Left lung (tissue), 10 donors: ENCODE data around the gene CNDP2. TPM values are rescaled to one million over a fixed set of nuclear protein-coding genes. Genes with fewer than 3 reads are reported as not detected.
A peak's percentile ranks its signal among the peaks of the same experiment; 100 is the strongest.

Source experiments
- ATAC-seq: fragments of 200-7000 bp; cut with Tn5 transposase; one replicate; pipeline ENCODE4 v1.9.1; 2020; ENCODE audit warnings: moderate library complexity
- DNase-seq, 4 donors: peaks; one replicate each; pipeline ENCODE4 v3.0.0-alpha.2; 2013 to 2020
- H3K27ac ChIP-seq, 2 donors: fragments of 200-600 bp; sonication (generic) in 1 of 2; one replicate each; pipeline versions ENCODE4 v1.5.0 to v1.8.0; 2020 to 2021
- H3K27me3 ChIP-seq, 2 donors: fragments of 200-600 bp; sonication (generic) in 1 of 2; one replicate each; pipeline versions ENCODE4 v1.5.0 to v1.8.0; 2020 to 2021
- H3K36me3 ChIP-seq, 2 donors: fragments of 200-600 bp; sonication (generic) in 1 of 2; one replicate each; pipeline versions ENCODE4 v1.5.0 to v1.8.0; 2020 to 2021
- H3K4me1 ChIP-seq, 2 donors: fragments of 200-600 bp; one replicate each; pipeline ENCODE4 v1.8.0; 2021
- H3K4me3 ChIP-seq, 2 donors: fragments of 200-600 bp; sonication (generic) in 1 of 2; one replicate each; pipeline versions ENCODE4 v1.5.0 to v1.8.0; 2020 to 2021; ENCODE audit warnings: mild to moderate bottlenecking in 1 of 2
- H3K9me3 ChIP-seq, 2 donors: fragments of 200-600 bp; sonication (generic) in 1 of 2; one replicate each; pipeline versions ENCODE4 v1.5.0 to v1.8.0; 2020 to 2021
- intact Hi-C, 2 donors: fragments of 100-400 bp; cut with DNase I; formaldehyde crosslinking; loops; one replicate each; pipeline versions ENCODE4 v1.11.2 to v1.14.2; 2022
- polyA plus RNA-seq, 6 donors: library from polyadenylated mRNA; unstranded; fragments of 120-200 nt; gene quantifications; one replicate each; pipeline ENCODE4 v1.2.1, GENCODE V29; 2013; ENCODE audit not compliant: insufficient read length in 6 of 6
- total RNA-seq, 2 donors: library from RNA; stranded (reverse); fragmentation: NEBNext Ultra II Directional; extraction: Animal tissue kit (Norgen Biotek cat#: 25700); gene quantifications; one replicate each; pipeline ENCODE4 v1.2.1, GENCODE V29; 2021
- TF ChIP-seq, protein P1 (sequence below), 2 donors: fragments of 200-600 bp; sonication (generic) in 1 of 2; IDR thresholded peaks; one replicate each; pipeline versions ENCODE4 v1.5.0 to v1.8.0; 2021; ENCODE audit warnings: antibody characterized with exemption in 2 of 2
- donor health status: DM: no; HTN: yes; CAD: no.
- donor health status: DM: no; HTN: no; CAD: no.

The CNDP2 gene
- total and polyA plus RNA-seq, 8 donors: 108 to 301 (median 129) TPM

DNA sequence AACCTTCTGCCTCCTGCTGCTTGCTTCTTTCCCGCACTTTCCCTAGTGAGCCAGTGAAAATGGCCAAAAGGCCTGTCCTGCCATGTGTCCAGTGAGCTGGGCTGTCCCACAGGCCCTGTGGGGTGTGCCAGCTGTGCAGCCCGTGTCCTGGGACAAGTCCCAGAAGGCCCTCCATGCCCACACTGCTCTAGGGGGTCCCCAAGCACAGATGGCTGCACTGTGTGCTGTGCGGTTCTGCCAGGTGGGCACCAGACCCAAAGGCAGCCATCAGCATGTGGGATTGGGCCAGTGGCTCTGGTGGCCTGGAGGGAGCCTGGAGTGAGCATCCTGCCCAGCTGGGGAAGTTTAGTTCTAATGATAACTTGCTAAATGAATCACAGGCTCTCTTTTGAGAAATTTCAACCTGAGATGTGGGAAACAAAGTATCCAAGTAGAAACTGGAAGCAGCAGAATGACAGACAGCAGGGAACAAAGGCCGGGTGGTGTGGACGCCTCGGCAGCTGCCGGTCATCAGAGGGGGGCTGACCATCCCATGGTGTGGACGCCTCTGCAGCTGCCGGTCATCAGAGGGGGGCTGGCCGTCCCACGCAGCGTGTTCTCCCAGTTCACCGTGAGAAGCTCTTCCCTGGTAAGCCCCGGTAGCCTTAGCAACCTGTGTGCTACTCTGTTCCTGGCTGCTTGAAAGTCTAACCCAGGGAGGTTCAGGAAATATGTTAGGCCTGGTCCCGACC, 9.9 kb upstream of the CNDP2 start:
- peaks cover 0 to 7% of the 10 kb centered on the region in 2 donors for H3K4me1 ChIP-seq
- TF ChIP-seq, protein P1, sequence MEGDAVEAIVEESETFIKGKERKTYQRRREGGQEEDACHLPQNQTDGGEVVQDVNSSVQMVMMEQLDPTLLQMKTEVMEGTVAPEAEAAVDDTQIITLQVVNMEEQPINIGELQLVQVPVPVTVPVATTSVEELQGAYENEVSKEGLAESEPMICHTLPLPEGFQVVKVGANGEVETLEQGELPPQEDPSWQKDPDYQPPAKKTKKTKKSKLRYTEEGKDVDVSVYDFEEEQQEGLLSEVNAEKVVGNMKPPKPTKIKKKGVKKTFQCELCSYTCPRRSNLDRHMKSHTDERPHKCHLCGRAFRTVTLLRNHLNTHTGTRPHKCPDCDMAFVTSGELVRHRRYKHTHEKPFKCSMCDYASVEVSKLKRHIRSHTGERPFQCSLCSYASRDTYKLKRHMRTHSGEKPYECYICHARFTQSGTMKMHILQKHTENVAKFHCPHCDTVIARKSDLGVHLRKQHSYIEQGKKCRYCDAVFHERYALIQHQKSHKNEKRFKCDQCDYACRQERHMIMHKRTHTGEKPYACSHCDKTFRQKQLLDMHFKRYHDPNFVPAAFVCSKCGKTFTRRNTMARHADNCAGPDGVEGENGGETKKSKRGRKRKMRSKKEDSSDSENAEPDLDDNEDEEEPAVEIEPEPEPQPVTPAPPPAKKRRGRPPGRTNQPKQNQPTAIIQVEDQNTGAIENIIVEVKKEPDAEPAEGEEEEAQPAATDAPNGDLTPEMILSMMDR (IDR thresholded peaks at IDR 0.05): no peak
- no peak overlapping the region for H3K4me3 ChIP-seq
- H3K36me3 ChIP-seq: no peaks in the 10 kb centered on the region
- intact Hi-C loops: no loop called here
- H3K27ac ChIP-seq: no peak overlapping the region
- H3K9me3 ChIP-seq: no peaks in the 10 kb centered on the region
- DNase-seq: no peak
- ATAC-seq: no peak
- peaks cover 0 to 4% of the 10 kb centered on the region in 2 donors for H3K27me3 ChIP-seq

DNA sequence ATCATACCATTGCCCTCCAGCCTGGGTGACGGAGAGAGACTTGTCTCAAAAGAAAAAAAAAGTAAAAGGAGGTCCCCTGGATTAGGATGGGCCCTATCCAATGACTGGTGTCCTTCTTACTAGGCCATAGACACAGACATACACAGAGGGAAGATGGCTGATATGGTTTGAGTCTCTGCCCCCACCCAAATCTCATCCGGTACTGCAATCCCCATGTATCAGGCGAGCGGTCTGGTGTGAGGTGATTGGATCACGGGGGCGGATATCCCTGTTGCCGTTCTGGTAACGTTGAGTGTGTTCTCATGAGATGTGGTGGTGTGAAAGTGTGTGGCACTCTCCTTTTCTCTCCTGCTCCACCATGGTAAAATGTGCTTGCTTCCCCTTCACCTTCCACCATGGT, 7.8 kb upstream of the CNDP2 start:
- H3K27me3 ChIP-seq: peaks cover 0 to 4% of the 10 kb centered on the region in 2 donors
- TF ChIP-seq, protein P1 (IDR thresholded peaks at IDR 0.05): no peak
- H3K4me3 ChIP-seq: no peak overlapping the region
- DNase-seq: no peak
- peaks cover 0 to 7% of the 10 kb centered on the region in 2 donors for H3K4me1 ChIP-seq
- ATAC-seq: no peak
- H3K36me3 ChIP-seq: no peaks in the 10 kb centered on the region
- no peak overlapping the region for H3K27ac ChIP-seq
- no peaks in the 10 kb centered on the region for H3K9me3 ChIP-seq
- intact Hi-C loops: no loop called here

DNA sequence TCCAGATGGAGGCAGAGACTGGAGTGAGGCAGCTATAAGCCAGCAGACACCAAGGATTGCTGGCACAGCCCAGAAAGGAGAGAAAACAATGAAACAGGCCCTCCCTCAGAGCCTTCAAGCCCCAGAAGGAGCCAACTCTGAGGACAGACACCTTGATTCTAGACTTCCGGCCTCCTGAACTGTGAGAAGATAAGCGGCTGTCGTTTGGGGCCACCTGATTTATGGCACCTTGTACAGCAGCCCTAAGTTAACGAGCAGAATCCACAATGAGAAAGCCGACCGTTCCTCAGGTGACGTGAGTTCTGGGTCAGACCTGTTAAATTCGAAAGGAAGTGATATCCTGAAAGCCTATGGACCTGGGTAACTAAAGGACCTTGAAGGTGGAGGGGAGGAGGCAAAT, 7.3 kb upstream of the CNDP2 start:
- no peak overlapping the region for H3K27ac ChIP-seq
- intact Hi-C loops: no loop called here
- no peaks in the 10 kb centered on the region for H3K36me3 ChIP-seq
- no peak for ATAC-seq
- peaks cover 0 to 7% of the 10 kb centered on the region in 2 donors for H3K4me1 ChIP-seq
- H3K4me3 ChIP-seq: no peak overlapping the region
- H3K9me3 ChIP-seq: no peaks in the 10 kb centered on the region
- TF ChIP-seq, protein P1 (IDR thresholded peaks at IDR 0.05): no peak
- no peak for DNase-seq
- H3K27me3 ChIP-seq: peaks cover 0 to 4% of the 10 kb centered on the region in 2 donors

DNA sequence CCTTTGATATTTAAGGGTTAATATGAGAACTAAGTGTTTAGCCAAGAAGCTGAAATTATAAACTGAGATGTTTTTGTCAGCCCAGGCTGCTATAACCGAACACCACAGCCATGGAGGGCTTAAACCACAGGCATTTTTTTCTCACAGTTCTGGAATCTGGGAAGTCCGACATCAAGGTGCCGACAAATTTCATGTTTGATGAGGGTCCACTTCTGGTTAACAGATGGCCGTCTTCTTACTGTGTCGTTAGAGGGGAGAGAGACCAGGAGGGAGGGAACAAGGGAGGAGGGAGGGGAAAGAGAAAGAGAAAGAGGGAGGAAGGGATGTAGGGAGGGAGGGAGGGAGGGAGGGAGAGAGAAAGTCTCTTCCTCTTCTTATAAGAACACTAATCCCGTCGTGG, 6.5 kb upstream of the CNDP2 start:
- DNase-seq (peak in 2 of 4 donors; percentile 38 to 51), ATAC-seq (no peak)
- H3K36me3 ChIP-seq: no peaks in the 10 kb centered on the region
- intact Hi-C loops: loop anchor here in 1 of 2 donors (5.0 kb wide), 1 partner anchor 137 kb away; no protein-coding TSS in a partner anchor
- peaks cover 0 to 4% of the 10 kb centered on the region in 2 donors for H3K27me3 ChIP-seq
- H3K9me3 ChIP-seq: no peaks in the 10 kb centered on the region
- no peak overlapping the region for H3K4me3 ChIP-seq
- H3K27ac ChIP-seq: no peak overlapping the region
- TF ChIP-seq, protein P1 (IDR thresholded peaks at IDR 0.05): no peak
- peaks cover 0 to 7% of the 10 kb centered on the region in 2 donors for H3K4me1 ChIP-seq

DNA sequence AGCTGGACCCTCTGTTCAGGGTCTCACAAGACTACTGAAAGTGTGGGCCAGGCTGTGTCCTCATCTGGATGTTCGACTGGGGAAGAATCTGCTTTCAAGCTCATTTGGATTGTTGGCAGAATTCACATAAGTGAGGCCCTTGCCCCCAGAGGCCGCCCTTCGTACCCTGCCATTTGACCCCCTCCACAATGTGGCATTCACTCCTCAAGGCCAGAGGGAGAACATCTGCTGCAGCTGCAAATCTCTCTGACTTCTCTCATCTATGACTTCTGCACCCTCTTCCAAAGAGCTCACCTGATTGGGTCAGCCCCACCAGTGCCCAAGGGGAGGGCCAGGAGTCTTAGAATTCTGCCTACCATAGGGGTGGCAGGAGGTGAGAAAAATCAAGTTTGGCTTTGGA, 3.9 kb upstream of the CNDP2 start:
- no peaks in the 10 kb centered on the region for H3K9me3 ChIP-seq
- intact Hi-C loops: loop anchor here in 1 of 2 donors (5.0 kb wide), 1 partner anchor 140 kb away; no protein-coding TSS in a partner anchor
- no peak for ATAC-seq
- DNase-seq: no peak
- no peaks in the 10 kb centered on the region for H3K36me3 ChIP-seq
- TF ChIP-seq, protein P1 (IDR thresholded peaks at IDR 0.05): no peak
- H3K4me3 ChIP-seq: no peak overlapping the region
- peaks cover 0 to 4% of the 10 kb centered on the region in 2 donors for H3K27me3 ChIP-seq
- peaks cover 4 to 14% of the 10 kb centered on the region in 2 donors for H3K4me1 ChIP-seq
- H3K27ac ChIP-seq: no peak overlapping the region
